Skin epidermis (tissue), 12 donors: Measurements from ENCODE around the gene PRSS22.

ENCODE experiments used
- H3K27ac ChIP-seq, 21 experiments: fragments of 200-600 bp; sonication (generic) in 11 of 21; one replicate each; pipeline ENCODE4 v1.5.0; 2020; ENCODE audit warnings: mild to moderate bottlenecking in 3 of 21, inconsistent platforms in 2 of 21, moderate library complexity in 2 of 21
- H3K4me3 ChIP-seq, 7 experiments: fragments of 200-600 bp; sonication (generic) in 2 of 7; one replicate each; pipeline ENCODE4 v1.5.0; 2020; ENCODE audit warnings: inconsistent platforms in 2 of 7, mild to moderate bottlenecking in 2 of 7, moderate library complexity in 1 of 7

The PRSS22 gene

GRCh38 chr16:2835638-2836493, 22.1 kb downstream of the PRSS22 start:
- H3K27ac ChIP-seq, result peak overlapping the region in 10 of 21 experiments; percentile 14 to 79 (median 44)
- no peak overlapping the region for H3K4me3 ChIP-seq

DNA sequence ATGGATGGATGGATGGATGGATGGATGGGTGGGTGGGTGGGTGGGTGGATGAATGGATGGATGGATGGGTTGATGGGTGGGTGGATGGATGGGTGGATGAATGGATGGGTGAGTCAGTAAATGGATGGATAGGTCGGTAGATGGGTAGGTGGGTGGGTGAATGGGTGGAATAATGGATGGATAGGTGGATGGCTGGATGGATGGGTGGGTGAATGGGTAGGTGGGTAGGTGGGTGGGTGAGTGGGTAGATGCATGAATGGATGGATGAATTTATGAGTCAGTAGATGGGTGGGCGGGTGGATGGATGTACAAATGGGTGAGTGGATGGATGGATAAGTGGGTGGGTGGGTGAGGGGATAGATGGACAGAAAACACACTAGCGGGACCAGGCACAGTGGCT, 23.0 kb downstream of the PRSS22 start:
- Histone ChIP-seq H3K27ac (peak overlapping the region in 4 of 21 experiments; percentile 19 to 79 (median 54)), H3K4me3 (no peak overlapping the region)

- H3K4me3 ChIP-seq, result no peak overlapping the region
- H3K27ac ChIP-seq, result no peak overlapping the region
Measured at GRCh38 chr16:2833776-2834175, 24.2 kb downstream of the PRSS22 start.

DNA sequence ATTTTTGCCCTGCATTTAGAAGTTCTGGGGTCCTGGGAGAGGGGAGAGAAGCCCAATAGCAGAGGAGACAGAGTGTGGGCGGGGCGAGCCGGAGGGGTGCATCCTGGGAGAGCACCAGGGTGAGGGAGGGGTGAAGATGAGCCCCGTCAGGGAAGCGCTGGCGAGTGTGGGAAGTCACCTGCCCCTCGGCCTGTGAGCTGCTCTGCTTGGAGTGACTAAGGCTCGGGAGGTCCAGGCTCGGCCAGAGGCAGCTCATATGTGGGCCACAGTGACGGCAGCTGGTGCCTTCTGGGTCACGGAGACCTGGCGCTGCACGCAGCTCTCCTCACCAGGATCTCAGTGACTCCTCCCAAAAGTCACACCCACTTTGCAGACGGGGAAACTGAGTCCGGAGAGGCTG, 26.8 kb downstream of the PRSS22 start:
- H3K4me3 ChIP-seq, result no peak overlapping the region
- H3K27ac ChIP-seq, result no peak overlapping the region

- Histone ChIP-seq H3K4me3 (peak overlapping the region in 1 of 7 experiments; percentile 25), H3K27ac (peak overlapping the region in 14 of 21 experiments; percentile 2 to 79 (median 72))
Measured at GRCh38 chr16:2830355-2830695, 27.6 kb downstream of the PRSS22 start.

GRCh38 chr16:2829501-2830354, 28.2 kb downstream of the PRSS22 start, which contains the start of gene ZG16B:
ZG16B (plus strand) TSS chr16:2830303; CDS start chr16:2830442, 139 bp downstream.
- Histone ChIP-seq H3K27ac (peak within 1 kb of the TSS in 14 of 21 experiments; percentile 2 to 79 (median 72)), H3K4me3 (peak within 1 kb of the TSS in 1 of 7 experiments; percentile 25)

DNA sequence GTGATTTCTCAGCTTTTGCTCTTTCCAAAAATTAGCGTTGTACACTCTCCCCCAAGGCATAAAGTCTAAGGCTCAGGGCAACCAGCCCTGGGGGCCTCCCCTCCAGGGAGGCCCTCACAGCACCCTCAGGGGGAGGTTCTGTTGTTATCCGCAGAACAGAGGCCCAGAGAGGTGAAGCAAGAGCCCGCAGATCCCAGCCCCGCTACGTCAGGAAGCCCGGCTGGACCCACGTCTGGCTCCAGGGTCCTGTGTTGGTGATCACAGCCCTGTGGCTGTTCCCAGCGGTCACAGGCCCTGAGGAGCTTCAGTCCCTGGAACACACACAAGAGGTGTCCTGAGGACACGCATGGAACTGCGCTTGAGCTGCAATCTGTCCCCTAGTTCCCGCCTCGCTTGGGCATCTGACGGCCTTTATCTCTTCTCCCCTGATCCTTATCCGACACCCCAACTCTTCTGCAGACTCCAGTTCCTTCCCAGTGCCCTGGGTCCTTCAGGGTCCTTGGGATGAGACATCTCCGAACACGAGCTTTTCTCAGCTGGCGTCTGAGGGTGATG, 29.0 kb downstream of the PRSS22 start:
- Histone ChIP-seq H3K27ac (peak overlapping the region in 1 of 21 experiments; percentile 22), H3K4me3 (no peak overlapping the region)

DNA sequence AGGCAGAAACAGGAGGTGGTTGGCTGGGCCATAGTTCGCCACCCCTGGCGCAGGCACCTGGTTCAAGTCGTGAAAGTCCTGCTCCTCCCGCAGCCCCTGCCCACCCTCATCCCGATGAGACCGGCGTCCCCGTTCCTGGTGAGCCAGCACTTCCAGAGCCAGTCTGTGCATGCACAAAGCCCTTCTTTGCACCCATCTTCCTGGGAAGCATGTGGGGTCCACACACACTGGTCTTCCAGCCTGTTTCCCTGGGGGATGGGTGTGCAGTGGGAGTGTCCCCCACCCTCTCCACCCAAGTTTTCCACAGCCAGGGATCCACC, 29.5 kb downstream of the PRSS22 start:
- H3K4me3 ChIP-seq, result no peak overlapping the region
- H3K27ac ChIP-seq, result no peak overlapping the region

DNA sequence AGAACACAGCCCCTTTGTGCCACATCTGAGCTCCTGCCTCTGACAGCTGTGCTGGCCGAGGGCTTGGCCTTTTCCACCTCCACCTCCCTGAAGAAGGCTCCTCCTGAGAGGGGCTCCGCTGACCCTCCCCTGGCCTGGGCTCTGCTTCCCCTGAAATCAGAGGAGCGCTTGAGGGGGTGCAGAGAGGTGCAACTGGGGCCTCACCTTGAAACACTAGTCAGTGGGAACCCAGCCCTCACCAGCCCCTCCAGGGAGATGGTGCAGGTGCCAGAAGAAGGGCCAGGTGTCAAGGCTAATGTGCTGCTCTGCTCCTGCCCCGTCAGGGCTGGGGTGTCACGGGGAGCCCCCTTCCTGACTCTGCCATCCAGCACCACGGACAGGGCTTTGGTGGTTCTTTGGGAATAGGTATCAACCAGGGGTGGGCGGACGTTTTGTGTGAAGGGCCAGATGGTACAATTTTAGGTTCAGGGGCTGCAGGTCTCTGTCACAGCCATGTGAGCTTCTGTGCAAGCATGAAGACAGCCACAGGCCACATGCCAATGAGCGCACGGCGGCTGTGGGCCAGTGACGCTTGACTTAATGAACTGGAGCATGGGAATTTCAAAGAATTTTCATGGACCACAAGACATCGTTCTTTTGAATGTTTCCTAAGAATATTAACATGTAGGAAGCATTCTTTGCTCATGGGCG, 30.0 kb downstream of the PRSS22 start:
- no peak overlapping the region for H3K4me3 ChIP-seq
- H3K27ac ChIP-seq, result no peak overlapping the region

DNA sequence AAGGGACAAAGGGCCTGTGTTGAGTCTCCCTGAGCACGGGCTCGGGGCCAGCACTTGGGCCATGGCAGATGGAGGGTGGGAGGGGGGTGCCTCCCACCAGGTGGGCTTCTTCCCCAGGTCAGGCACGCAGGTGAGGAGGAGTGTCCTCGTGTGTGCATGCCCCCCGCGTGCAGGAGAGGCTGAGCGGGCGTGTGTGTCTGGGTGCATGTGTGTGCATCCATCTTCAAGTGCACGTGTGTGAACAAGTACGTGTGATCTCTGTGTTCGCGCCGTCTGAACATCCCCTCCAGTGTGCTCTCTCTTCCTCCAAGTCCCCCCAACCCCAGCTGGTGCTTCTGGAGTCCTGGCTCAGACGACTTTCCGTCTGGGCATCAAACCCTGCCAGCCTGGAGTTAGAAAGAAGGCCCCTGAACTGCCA, 30.6 kb downstream of the PRSS22 start:
- Histone ChIP-seq H3K27ac (no peak overlapping the region), H3K4me3 (no peak overlapping the region)

DNA sequence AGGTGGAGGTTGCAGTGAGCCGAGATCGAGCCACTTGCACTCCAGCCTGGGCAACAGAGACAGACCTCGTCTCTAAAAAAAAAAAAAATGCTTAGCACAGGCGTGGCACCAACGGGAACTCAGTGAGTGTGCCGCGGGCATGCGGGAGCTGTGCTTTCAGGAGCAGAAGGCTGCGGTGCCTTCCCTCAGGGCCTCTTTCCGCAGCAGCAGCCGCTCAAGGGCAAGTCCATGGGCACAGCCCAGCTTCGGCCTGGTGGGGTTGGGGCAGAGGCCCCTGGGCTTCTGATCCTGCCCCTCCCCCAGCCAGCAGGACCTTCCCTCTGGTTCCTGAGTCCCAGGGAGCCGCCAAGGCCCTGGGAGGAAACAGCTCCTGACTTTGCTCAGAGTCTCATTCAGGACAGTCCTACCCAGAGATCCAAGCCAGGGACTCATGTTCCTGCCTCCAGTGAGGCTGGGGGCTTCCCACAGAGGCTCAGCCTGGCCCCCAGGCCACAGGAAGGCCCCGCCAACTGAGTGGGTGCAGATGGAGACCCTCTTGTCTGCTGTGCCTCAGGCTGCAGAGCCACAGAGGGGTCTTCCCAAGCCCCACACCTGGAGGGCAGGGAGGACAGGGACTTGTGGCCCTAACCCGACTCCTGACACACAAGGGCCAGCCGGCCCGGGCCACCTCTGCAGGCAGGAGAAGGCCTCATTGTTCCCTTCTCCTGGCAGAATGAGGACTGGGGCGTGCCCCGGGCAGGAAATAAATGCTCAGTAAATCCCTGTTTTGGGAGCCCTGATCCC, 31.2 kb downstream of the PRSS22 start:
- Histone ChIP-seq H3K4me3 (no peak overlapping the region), H3K27ac (peak overlapping the region in 1 of 21 experiments; percentile 39)

DNA sequence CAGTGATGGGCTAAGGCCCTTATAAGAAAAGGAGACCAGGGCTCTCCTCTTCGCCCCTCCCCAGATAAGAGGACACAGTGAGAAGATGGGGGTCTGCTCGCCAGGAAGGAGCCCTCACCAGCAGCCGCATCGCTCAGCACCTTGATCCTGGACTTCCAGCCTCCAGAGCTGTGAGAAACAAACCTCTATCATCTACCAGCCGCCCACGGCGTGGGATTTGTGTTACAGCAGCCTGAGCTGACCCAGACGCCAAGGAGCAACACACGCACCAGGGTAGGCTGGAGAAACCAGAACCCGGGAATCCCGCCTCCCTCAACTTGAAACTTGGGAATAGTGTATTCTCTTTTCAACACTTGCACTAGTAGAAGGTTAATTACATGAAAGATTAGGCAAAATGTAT, 32.1 kb downstream of the PRSS22 start:
- no peak overlapping the region for H3K4me3 ChIP-seq

GRCh38 chr16:2825049-2825742, 32.8 kb downstream of the PRSS22 start:
- H3K27ac ChIP-seq, result no peak overlapping the region
- H3K4me3 ChIP-seq, result no peak overlapping the region

More for the DNA sequence above, 32.1 kb downstream of the PRSS22 start:
- H3K27ac ChIP-seq, result no peak overlapping the region

DNA sequence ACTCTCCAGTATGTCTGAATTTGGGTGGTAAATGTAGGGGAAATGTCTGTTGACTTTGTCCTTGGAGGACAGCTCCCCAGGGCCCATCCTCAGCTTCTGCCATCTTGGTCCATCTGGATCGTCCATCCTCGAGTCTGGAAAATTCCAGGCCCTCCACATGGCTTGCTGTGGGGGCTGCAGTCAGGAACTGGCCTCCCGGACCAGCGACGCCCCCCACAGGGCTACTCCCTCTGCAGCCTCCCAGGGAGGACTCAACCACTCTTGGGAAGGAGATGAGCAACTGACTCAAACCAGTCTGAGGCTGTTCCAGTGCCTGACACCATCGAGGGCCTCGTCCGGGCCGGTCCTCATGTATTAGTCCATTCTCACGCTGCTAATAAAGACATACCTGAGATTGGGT, 33.3 kb downstream of the PRSS22 start:
- Histone ChIP-seq H3K4me3 (no peak overlapping the region), H3K27ac (no peak overlapping the region)

GRCh38 chr16:2822496-2822895, 35.5 kb downstream of the PRSS22 start:
- H3K4me3 ChIP-seq, result no peak overlapping the region
- no peak overlapping the region for H3K27ac ChIP-seq

DNA sequence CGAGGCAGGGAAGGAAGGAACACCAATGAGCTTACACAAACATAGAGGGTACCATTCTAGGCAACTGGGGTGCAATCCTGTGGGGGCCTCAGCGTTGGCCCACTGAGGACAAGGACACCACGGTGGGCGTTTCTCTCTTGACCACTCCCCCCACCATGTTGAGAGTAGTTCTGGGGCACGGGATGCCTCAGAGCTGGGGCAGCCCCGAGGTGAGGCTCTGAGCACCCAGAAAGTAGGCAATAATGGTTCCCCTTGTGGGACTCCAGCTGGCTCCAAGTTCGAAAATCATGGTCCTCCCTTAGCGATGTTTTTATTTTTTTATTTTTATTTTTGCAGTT, 35.8 kb downstream of the PRSS22 start:
- no peak overlapping the region for H3K4me3 ChIP-seq
- H3K27ac ChIP-seq, result no peak overlapping the region

DNA sequence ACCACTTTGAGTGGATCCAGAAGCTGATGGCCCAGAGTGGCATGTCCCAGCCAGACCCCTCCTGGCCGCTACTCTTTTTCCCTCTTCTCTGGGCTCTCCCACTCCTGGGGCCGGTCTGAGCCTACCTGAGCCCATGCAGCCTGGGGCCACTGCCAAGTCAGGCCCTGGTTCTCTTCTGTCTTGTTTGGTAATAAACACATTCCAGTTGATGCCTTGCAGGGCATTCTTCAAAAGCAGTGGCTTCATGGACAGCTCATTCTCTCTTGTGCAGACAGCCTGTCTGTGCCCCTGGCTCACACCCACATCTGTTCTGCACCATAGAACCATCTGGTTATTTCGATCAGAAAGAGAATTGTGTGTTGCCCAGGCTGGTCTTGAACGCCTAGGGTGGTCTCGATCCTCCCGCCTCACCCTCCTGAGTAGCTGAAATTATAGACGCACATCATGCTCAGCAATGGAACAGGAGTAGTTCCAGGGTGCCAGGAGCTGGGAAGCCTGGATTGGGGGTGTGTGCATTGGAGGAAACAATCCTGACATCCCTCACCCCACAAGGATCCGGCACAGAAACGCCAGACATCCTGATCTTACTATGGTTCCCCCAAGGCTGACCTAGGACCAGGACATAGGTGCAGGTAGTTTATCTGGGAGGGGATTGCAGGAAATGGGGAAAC, 36.3 kb downstream of the PRSS22 start:
- H3K4me3 ChIP-seq, result no peak overlapping the region
- H3K27ac ChIP-seq, result no peak overlapping the region

DNA sequence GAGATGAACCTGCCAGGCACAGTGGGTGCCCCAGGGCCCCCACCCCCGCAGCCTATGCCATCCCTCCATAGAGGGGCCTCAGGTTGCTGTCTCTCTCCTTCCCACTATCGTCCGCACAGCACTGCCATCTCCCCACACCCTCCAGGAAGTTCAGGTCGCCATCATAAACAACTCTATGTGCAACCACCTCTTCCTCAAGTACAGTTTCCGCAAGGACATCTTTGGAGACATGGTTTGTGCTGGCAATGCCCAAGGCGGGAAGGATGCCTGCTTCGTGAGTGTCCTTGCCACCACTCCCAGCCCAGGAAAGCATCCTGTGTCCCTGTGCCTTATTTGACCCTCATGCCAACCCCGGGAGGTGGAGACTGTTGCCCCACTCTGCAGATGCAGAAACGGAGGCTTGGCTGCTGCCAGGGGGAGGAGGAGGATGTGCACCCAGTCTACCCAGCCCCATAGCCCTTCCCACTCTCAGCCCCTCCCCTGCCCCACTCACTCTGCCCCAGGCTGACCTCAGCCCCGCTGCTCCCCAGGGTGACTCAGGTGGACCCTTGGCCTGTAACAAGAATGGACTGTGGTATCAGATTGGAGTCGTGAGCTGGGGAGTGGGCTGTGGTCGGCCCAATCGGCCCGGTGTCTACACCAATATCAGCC, 37.0 kb downstream of the PRSS22 start:
- H3K4me3 ChIP-seq, result no peak overlapping the region

More for the DNA sequence above, 37.0 kb downstream of the PRSS22 start:
- no peak overlapping the region for H3K27ac ChIP-seq
